ENCODE results near the gene CWC27. TPM values are rescaled to one million over a fixed set of nuclear protein-coding genes. Genes with fewer than 3 reads are reported as not detected.

The CWC27 gene
- total RNA-seq, 1 donor from 2014 or later: 56.6 TPM

DNA sequence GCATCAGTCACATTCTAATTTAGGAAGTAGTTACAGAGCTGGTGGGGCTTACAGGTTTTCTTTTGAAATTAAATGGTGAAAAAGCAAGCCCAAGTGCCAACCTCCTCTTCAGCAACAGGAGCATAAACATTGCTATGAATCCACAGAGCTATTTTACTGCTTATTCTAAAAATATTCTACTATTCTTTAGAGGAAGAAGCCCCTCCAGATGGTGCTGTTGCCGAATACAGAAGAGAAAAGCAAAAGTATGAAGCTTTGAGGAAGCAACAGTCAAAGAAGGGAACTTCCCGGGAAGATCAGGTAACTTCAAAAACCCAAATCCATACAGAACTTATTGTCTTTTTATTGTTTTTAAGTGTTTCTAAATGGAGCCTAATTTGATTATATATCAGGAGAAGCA, 202.8 kb downstream of the CWC27 start:
- DNase-seq (ENCODE audit: low spot score): no peak
- no peak overlapping the region for H3K4me3 ChIP-seq
- H3K9ac ChIP-seq: no peak overlapping the region
- H3K4me1 ChIP-seq: no peaks in the 10 kb centered on the region
- Mint-ChIP-seq H3K27ac (no peak overlapping the region), H3K36me3 (peaks cover 9% of the 10 kb centered on the region), H3K4me3 (no peak overlapping the region), H3K4me1 (no peaks in the 10 kb centered on the region), H3K27me3 (ENCODE audit: insufficient read depth, low read depth) (no peaks in the 10 kb centered on the region), H3K9me3 (no peaks in the 10 kb centered on the region)
- H3K27ac ChIP-seq: no peak overlapping the region
- H3K4me2 ChIP-seq: no peak overlapping the region
- TF ChIP-seq EZH2 (IDR thresholded peaks at IDR 0.05): no peak
- no peak for TF ChIP-seq CTCF (IDR thresholded peaks at IDR 0.05)
- no peak for TF ChIP-seq EZH2phosphoT487 (IDR thresholded peaks at IDR 0.05)
- no peaks in the 10 kb centered on the region for H3F3A ChIP-seq (ENCODE audit: low read depth)
- H3K36me3 ChIP-seq: no peaks in the 10 kb centered on the region
- H3K27me3 ChIP-seq: no peaks in the 10 kb centered on the region
- H3K79me2 ChIP-seq (ENCODE audit: low read depth): no peaks in the 10 kb centered on the region
- no peaks in the 10 kb centered on the region for H4K20me1 ChIP-seq (ENCODE audit: low read depth)
- H2AFZ ChIP-seq (replicated peaks): no peak overlapping the region
- no peaks in the 10 kb centered on the region for H3K9me3 ChIP-seq (ENCODE audit: low read depth)

DNA sequence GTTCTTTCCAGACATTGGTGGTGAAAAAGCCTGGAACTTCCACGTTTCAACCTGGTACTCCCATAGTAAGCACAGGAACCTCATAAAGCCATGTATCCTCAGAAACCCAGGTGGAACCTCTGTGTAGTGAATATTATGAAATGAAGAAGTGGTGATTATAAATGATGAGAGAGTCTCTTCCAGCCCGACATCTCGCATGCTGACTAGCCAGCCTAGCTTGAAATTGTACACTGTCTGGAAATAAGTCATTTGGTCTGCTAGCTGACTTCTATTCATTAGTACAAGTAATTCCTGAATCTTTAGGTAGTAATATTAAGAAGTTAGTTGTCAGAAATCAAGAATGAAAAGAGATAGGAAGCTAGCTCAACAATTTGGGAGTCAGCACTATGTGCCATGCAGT, 203.3 kb downstream of the CWC27 start:
- Histone ChIP-seq H3K4me3 (no peak overlapping the region), H3K9ac (no peak overlapping the region), H3F3A (ENCODE audit: low read depth) (no peaks in the 10 kb centered on the region), H3K9me3 (ENCODE audit: low read depth) (no peaks in the 10 kb centered on the region), H3K4me2 (no peak overlapping the region), H2AFZ (replicated peaks) (no peak overlapping the region), H3K79me2 (ENCODE audit: low read depth) (no peaks in the 10 kb centered on the region), H3K4me1 (no peaks in the 10 kb centered on the region), H4K20me1 (ENCODE audit: low read depth) (no peaks in the 10 kb centered on the region), H3K27ac (no peak overlapping the region), H3K27me3 (no peaks in the 10 kb centered on the region), H3K36me3 (peaks cover 3% of the 10 kb centered on the region)
- H3K36me3 Mint-ChIP-seq: peaks cover 9% of the 10 kb centered on the region
- no peaks in the 10 kb centered on the region for H3K9me3 Mint-ChIP-seq
- no peak overlapping the region for H3K27ac Mint-ChIP-seq
- no peak for DNase-seq (ENCODE audit: low spot score)
- TF ChIP-seq CTCF (IDR thresholded peaks at IDR 0.05): no peak
- TF ChIP-seq EZH2 (IDR thresholded peaks at IDR 0.05): no peak
- TF ChIP-seq EZH2phosphoT487 (IDR thresholded peaks at IDR 0.05): no peak
- H3K4me1 Mint-ChIP-seq: no peaks in the 10 kb centered on the region
- H3K27me3 Mint-ChIP-seq (ENCODE audit: insufficient read depth, low read depth): no peaks in the 10 kb centered on the region
- H3K4me3 Mint-ChIP-seq: no peak overlapping the region

GRCh38 chr5:64972591-64972990, 203.9 kb downstream of the CWC27 start:
- no peaks in the 10 kb centered on the region for H3K4me1 Mint-ChIP-seq
- no peaks in the 10 kb centered on the region for H3K9me3 ChIP-seq (ENCODE audit: low read depth)
- no peaks in the 10 kb centered on the region for H4K20me1 ChIP-seq (ENCODE audit: low read depth)
- TF ChIP-seq EZH2phosphoT487 (IDR thresholded peaks at IDR 0.05) (no peak), EZH2 (IDR thresholded peaks at IDR 0.05) (no peak), CTCF (IDR thresholded peaks at IDR 0.05) (no peak)
- no peak overlapping the region for H3K4me3 Mint-ChIP-seq
- DNase-seq (ENCODE audit: low spot score): no peak
- H3K9me3 Mint-ChIP-seq: no peaks in the 10 kb centered on the region
- H3F3A ChIP-seq (ENCODE audit: low read depth): no peaks in the 10 kb centered on the region
- H3K27me3 ChIP-seq: no peaks in the 10 kb centered on the region
- H3K27me3 Mint-ChIP-seq (ENCODE audit: insufficient read depth, low read depth): no peaks in the 10 kb centered on the region
- no peak overlapping the region for H3K27ac ChIP-seq
- H3K4me3 ChIP-seq: no peak overlapping the region
- H2AFZ ChIP-seq (replicated peaks): no peak overlapping the region
- no peaks in the 10 kb centered on the region for H3K4me1 ChIP-seq
- H3K36me3 ChIP-seq: peaks cover 8% of the 10 kb centered on the region
- H3K4me2 ChIP-seq: no peak overlapping the region
- no peak overlapping the region for H3K27ac Mint-ChIP-seq
- peaks cover 9% of the 10 kb centered on the region for H3K36me3 Mint-ChIP-seq
- H3K9ac ChIP-seq: no peak overlapping the region
- no peaks in the 10 kb centered on the region for H3K79me2 ChIP-seq (ENCODE audit: low read depth)
